Panc1 (cell line): Measurements from ENCODE around the gene SOSTDC1. TPM values are rescaled to one million over a fixed set of nuclear protein-coding genes. Genes with fewer than 3 reads are reported as not detected.

Experiments
- ATAC-seq: fragments of 200-7000 bp; cut with Tn5 transposase; 2 replicates; pipeline ENCODE4 v1.9.1; 2020; ENCODE audit warnings: mild to moderate bottlenecking, moderate library complexity
- BruUV-seq: library from RNA; stranded (reverse); fragments of 400-500 nt; replicated peaks from 2 replicates; lab custom pipeline; 2021; lab: Mats Ljungman, UMichigan
- CTCF ChIA-PET: fragments of 300-600 bp; sonication (Branson Sonifier 250); formaldehyde crosslinking; loops from one replicate; lab custom pipeline; 2022; ENCODE audit warnings: antibody characterized with exemption; lab: Charles Lee
- POLR2A ChIA-PET: fragments of 300-600 bp; sonication (Branson Sonifier 250); formaldehyde crosslinking; loops from one replicate; lab custom pipeline; 2022; ENCODE audit warnings: antibody characterized with exemption; lab: Charles Lee
- DNase-seq: peaks from one replicate; pipeline ENCODE4 v3.0.0-alpha.2; 2010; ENCODE audit warnings: low read depth, low spot score
- H3K27ac ChIP-seq: 2 replicates; pipeline ENCODE4 v1.5.1; 2011; ENCODE audit warnings: mild to moderate bottlenecking, low read length, inconsistent platforms
- H3K27me3 ChIP-seq: fragments of 200-500 bp; sonication (Bioruptor generic); 2 replicates; pipeline ENCODE4 v1.6.0; 2014; ENCODE audit warnings: low read length, inconsistent platforms; ENCODE audit not compliant: control insufficient read depth, insufficient read depth
- H3K36me3 ChIP-seq: fragments of 200-500 bp; sonication (Bioruptor generic); 2 replicates; pipeline ENCODE4 v1.5.1; 2014; ENCODE audit warnings: inconsistent platforms, mild to moderate bottlenecking, low read length, moderate library complexity; ENCODE audit not compliant: control insufficient read depth, insufficient read depth
- H3K4me1 ChIP-seq: 2 replicates; pipeline ENCODE4 v1.5.1; 2011; ENCODE audit warnings: inconsistent platforms, mild to moderate bottlenecking, low read length, moderate library complexity; ENCODE audit not compliant: control insufficient read depth, insufficient read depth
- H3K4me3 ChIP-seq, 2 experiments: 2 replicates each; pipeline ENCODE4 v1.5.1; 2011 to 2012; ENCODE audit warnings: low read depth in 2 of 2, low read length in 2 of 2, mild to moderate bottlenecking in 2 of 2, inconsistent platforms in 1 of 2, moderate library complexity in 1 of 2
- H3K9me3 ChIP-seq: fragments of 200-500 bp; sonication (Bioruptor generic); 2 replicates; pipeline ENCODE4 v1.5.1; 2014; ENCODE audit warnings: low read depth, mild to moderate bottlenecking, inconsistent platforms, low read length, moderate library complexity; ENCODE audit not compliant: control insufficient read depth, insufficient read depth
- POLR2AphosphoS5 ChIP-seq: IDR thresholded peaks from 2 replicates; pipeline ENCODE4 v1.6.1; 2012; ENCODE audit warnings: mild to moderate bottlenecking, low read depth, low read length, moderate library complexity
- REST ChIP-seq, 2 experiments: IDR thresholded peaks; 2 replicates each; pipeline ENCODE4 v1.6.1; 2011 to 2012; ENCODE audit warnings: low read depth in 2 of 2, control low read depth in 1 of 2, low read length in 1 of 2, mild to moderate bottlenecking in 1 of 2, moderate library complexity in 1 of 2; ENCODE audit not compliant: insufficient read depth in 1 of 2
- SIN3A ChIP-seq: IDR thresholded peaks from 2 replicates; pipeline ENCODE4 v1.6.1; 2012; ENCODE audit warnings: low read depth, mild to moderate bottlenecking, low read length, moderate library complexity, borderline replicate concordance; ENCODE audit not compliant: insufficient read depth
- TCF7L2 ChIP-seq: IDR thresholded peaks from 2 replicates; pipeline ENCODE4 v1.6.1; 2011; ENCODE audit warnings: mild to moderate bottlenecking, low read depth, low read length, inconsistent platforms
- in situ Hi-C: cut with HindIII; loops from 2 replicates; pipeline ENCODE4 v1.10.0; 2016; ENCODE audit warnings: low sequenced_read_pairs, low pct_unique_long_range_greater_than_20kb
- intact Hi-C: fragments of 100-400 bp; cut with micrococcal nuclease; formaldehyde crosslinking; loops from one replicate; pipeline ENCODE4 v1.10.0; 2022; ENCODE audit not compliant: unreplicated experiment
- total RNA-seq: library from RNA; stranded (reverse); gene quantifications from one replicate; pipeline ENCODE4 v1.2.1, GENCODE V29; 2021; ENCODE audit not compliant: unreplicated experiment
- TF ChIP-seq, protein P1 (sequence below): fragments of 450-650 bp; IDR thresholded peaks from 2 replicates; pipeline ENCODE4 v1.5.1; 2017; ENCODE audit warnings: mild to moderate bottlenecking

The SOSTDC1 gene
- total RNA-seq, 1 experiment from 2014 or later, result not detected

GRCh38 chr7:16417906-16418305 is 47.6 kb downstream of the SOSTDC1 start:
- no peak overlapping the region for H3K4me3 ChIP-seq
- H3K27ac ChIP-seq, result no peak overlapping the region
- POLR2A ChIA-PET, result no interaction called here
- in situ Hi-C loops, result no loop called here
- DNase-seq (no peak), ATAC-seq (no peak)
- H3K36me3 ChIP-seq, result no peaks in the 10 kb centered on the region
- no peaks in the 10 kb centered on the region for H3K9me3 ChIP-seq
- intact Hi-C loops, result no loop called here
- H3K4me1 ChIP-seq, result peaks cover 11% of the 10 kb centered on the region
- BruUV-seq, result no TSS peak
- TF ChIP-seq SIN3A (no peak), TCF7L2 (no peak), POLR2AphosphoS5 (no peak), REST (IDR thresholded peaks at IDR 0.05; ENCODE audit: insufficient read depth in 1 of 2, low read depth in 2 of 2, low read length in 1 of 2) (no peak)
- TF ChIP-seq, protein P1, sequence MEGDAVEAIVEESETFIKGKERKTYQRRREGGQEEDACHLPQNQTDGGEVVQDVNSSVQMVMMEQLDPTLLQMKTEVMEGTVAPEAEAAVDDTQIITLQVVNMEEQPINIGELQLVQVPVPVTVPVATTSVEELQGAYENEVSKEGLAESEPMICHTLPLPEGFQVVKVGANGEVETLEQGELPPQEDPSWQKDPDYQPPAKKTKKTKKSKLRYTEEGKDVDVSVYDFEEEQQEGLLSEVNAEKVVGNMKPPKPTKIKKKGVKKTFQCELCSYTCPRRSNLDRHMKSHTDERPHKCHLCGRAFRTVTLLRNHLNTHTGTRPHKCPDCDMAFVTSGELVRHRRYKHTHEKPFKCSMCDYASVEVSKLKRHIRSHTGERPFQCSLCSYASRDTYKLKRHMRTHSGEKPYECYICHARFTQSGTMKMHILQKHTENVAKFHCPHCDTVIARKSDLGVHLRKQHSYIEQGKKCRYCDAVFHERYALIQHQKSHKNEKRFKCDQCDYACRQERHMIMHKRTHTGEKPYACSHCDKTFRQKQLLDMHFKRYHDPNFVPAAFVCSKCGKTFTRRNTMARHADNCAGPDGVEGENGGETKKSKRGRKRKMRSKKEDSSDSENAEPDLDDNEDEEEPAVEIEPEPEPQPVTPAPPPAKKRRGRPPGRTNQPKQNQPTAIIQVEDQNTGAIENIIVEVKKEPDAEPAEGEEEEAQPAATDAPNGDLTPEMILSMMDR, result no peak
- CTCF ChIA-PET, result no interaction called here
- H3K27me3 ChIP-seq, result no peaks in the 10 kb centered on the region

GRCh38 chr7:16416289-16417282 is 49.0 kb downstream of the SOSTDC1 start:
- Histone ChIP-seq H3K27ac (no peak overlapping the region), H3K4me3 (no peak overlapping the region), H3K36me3 (no peaks in the 10 kb centered on the region), H3K27me3 (no peaks in the 10 kb centered on the region), H3K9me3 (no peaks in the 10 kb centered on the region), H3K4me1 (peaks cover 5% of the 10 kb centered on the region)
- intact Hi-C loops, result no loop called here
- in situ Hi-C loops, result no loop called here
- peak; percentile 47; the same call in 1 of the 2 replicates for TF ChIP-seq POLR2AphosphoS5
- peak; percentile 54 for TF ChIP-seq TCF7L2
- no peak for TF ChIP-seq REST (IDR thresholded peaks at IDR 0.05; ENCODE audit: insufficient read depth in 1 of 2, low read depth in 2 of 2, low read length in 1 of 2)
- TF ChIP-seq SIN3A, result no peak
- ChIA-PET POLR2A (interaction anchor here (0.7 kb wide), 1 partner anchor 155 kb away, joined by 5 read pairs; no protein-coding TSS in a partner anchor), CTCF (no interaction called here)
- no TSS peak for BruUV-seq
- ATAC-seq (peak; percentile 23; the same call in 1 of the 2 replicates), DNase-seq (no peak)
